ENCODE results near the gene PLA2G4C. TPM values are rescaled to one million over a fixed set of nuclear protein-coding genes. Genes with fewer than 3 reads are reported as not detected.

PLA2G4C gene
- polyA plus RNA-seq, 3 donors, result 3.8 to 14.5 (median 8.5) TPM

GRCh38 chr19:48053076-48053475 is 57.5 kb downstream of the PLA2G4C start:
- Mint-ChIP-seq H3K27me3 (ENCODE audit: low read depth in 3 of 3) (peaks cover 0 to 3% (median 2%) of the 10 kb centered on the region in 3 donors), H3K36me3 (no peaks in the 10 kb centered on the region), H3K4me1 (peaks cover 2% of the 10 kb centered on the region), H3K27ac (no peak overlapping the region), H3K9me3 (peaks cover 7 to 27% (median 15%) of the 10 kb centered on the region in 7 donors), H3K4me3 (no peak overlapping the region)
- Histone ChIP-seq H3K9me3 (replicated peaks in 1 of 2; ENCODE audit: control insufficient read depth in 1 of 2, insufficient read depth in 1 of 2, low read length in 2 of 2) (peaks cover 0 to 16% of the 10 kb centered on the region in 2 donors), H2AFZ (ENCODE audit: insufficient read depth, low read depth, low read length, poor library complexity, severe bottlenecking) (no peak overlapping the region), H4K20me1 (ENCODE audit: insufficient read depth, low read length) (no peaks in the 10 kb centered on the region), H3K27me3 (ENCODE audit: control insufficient read depth in 2 of 2, insufficient read depth in 2 of 2, low read length in 2 of 2) (no peaks in the 10 kb centered on the region), H3K4me2 (replicated peaks; ENCODE audit: extremely low read depth, low read length, poor library complexity, severe bottlenecking) (no peak overlapping the region), H3K79me2 (ENCODE audit: insufficient read depth, low read length) (no peaks in the 10 kb centered on the region), H3K4me3 (replicated peaks in 1 of 3; ENCODE audit: low read depth in 2 of 3, low read length in 3 of 3) (no peak overlapping the region), H3K9ac (ENCODE audit: insufficient read depth, low read length, poor library complexity, severe bottlenecking) (no peak overlapping the region), H3K4me1 (ENCODE audit: control insufficient read depth in 1 of 2, insufficient read depth in 2 of 2, low read length in 2 of 2) (no peaks in the 10 kb centered on the region), H3K27ac (ENCODE audit: low read depth in 1 of 2, low read length in 2 of 2) (no peak overlapping the region), H3K36me3 (replicated peaks in 1 of 2; ENCODE audit: control insufficient read depth in 1 of 2, insufficient read depth in 2 of 2, low read length in 2 of 2) (no peaks in the 10 kb centered on the region)
- intact Hi-C loops (cut with micrococcal nuclease), result no loop called here
- WGBS (ENCODE audit: insufficient coverage), result 100% methylated on average over 1 of the region's 5 CpGs
- TF ChIP-seq CTCF (IDR thresholded peaks at IDR 0.05), result no peak
- no peak for DNase-seq

GRCh38 chr19:48051335-48052033 is 59.1 kb downstream of the PLA2G4C start:
- intact Hi-C loops (cut with micrococcal nuclease), result no loop called here
- no peak for DNase-seq
- no peaks in the 10 kb centered on the region for H3K36me3 ChIP-seq (replicated peaks in 1 of 2; ENCODE audit: control insufficient read depth in 1 of 2, insufficient read depth in 2 of 2, low read length in 2 of 2)

More at GRCh38 chr19:48051335-48052033, 59.1 kb downstream of the PLA2G4C start:
- H3K4me1 ChIP-seq (ENCODE audit: control insufficient read depth in 1 of 2, insufficient read depth in 2 of 2, low read length in 2 of 2), result no peaks in the 10 kb centered on the region
- H3K27me3 Mint-ChIP-seq (ENCODE audit: low read depth in 3 of 3), result peaks cover 0 to 3% (median 2%) of the 10 kb centered on the region in 3 donors
- no peak for TF ChIP-seq CTCF (IDR thresholded peaks at IDR 0.05)
- no peaks in the 10 kb centered on the region for H4K20me1 ChIP-seq (ENCODE audit: insufficient read depth, low read length)
- no peak overlapping the region for H3K4me2 ChIP-seq (replicated peaks; ENCODE audit: extremely low read depth, low read length, poor library complexity, severe bottlenecking)
- no peaks in the 10 kb centered on the region for H3K27me3 ChIP-seq (ENCODE audit: control insufficient read depth in 2 of 2, insufficient read depth in 2 of 2, low read length in 2 of 2)
- no peaks in the 10 kb centered on the region for H3K79me2 ChIP-seq (ENCODE audit: insufficient read depth, low read length)
- no peak overlapping the region for H3K4me3 ChIP-seq (replicated peaks in 1 of 3; ENCODE audit: low read depth in 2 of 3, low read length in 3 of 3)
- no peak overlapping the region for H2AFZ ChIP-seq (ENCODE audit: insufficient read depth, low read depth, low read length, poor library complexity, severe bottlenecking)
- H3K36me3 Mint-ChIP-seq, result no peaks in the 10 kb centered on the region
- H3K4me1 Mint-ChIP-seq, result no peaks in the 10 kb centered on the region
- peaks cover 0 to 16% of the 10 kb centered on the region in 2 donors for H3K9me3 ChIP-seq (replicated peaks in 1 of 2; ENCODE audit: control insufficient read depth in 1 of 2, insufficient read depth in 1 of 2, low read length in 2 of 2)
- H3K4me3 Mint-ChIP-seq, result no peak overlapping the region
- WGBS (ENCODE audit: insufficient coverage), result 100% methylated on average over 1 of the region's 10 CpGs
- H3K9me3 Mint-ChIP-seq, result peaks cover 7 to 28% (median 15%) of the 10 kb centered on the region in 7 donors
- H3K27ac ChIP-seq (ENCODE audit: low read depth in 1 of 2, low read length in 2 of 2), result no peak overlapping the region
- H3K9ac ChIP-seq (ENCODE audit: insufficient read depth, low read length, poor library complexity, severe bottlenecking), result no peak overlapping the region
- H3K27ac Mint-ChIP-seq, result no peak overlapping the region
